Measurements from ENCODE around the gene RAP1GAP.

RAP1GAP gene

GRCh38 chr1:21598904-21599303, 70.3 kb downstream of the RAP1GAP start:
- H3K4me2 ChIP-seq (ENCODE audit: low read depth, low read length): no peak overlapping the region
- no peaks in the 10 kb centered on the region for H3K36me3 ChIP-seq (replicated peaks; ENCODE audit: insufficient read depth, low read length)
- DNase-seq: no peak

GRCh38 chr1:21598417-21598816, 70.7 kb downstream of the RAP1GAP start:
- no peak overlapping the region for H3K4me3 ChIP-seq (ENCODE audit: low read length)
- H3K36me3 ChIP-seq (replicated peaks; ENCODE audit: insufficient read depth, low read length): no peaks in the 10 kb centered on the region
- DNase-seq: no peak
- H4K20me1 ChIP-seq (ENCODE audit: insufficient read depth, low read length): no peaks in the 10 kb centered on the region
- no peak overlapping the region for H3K27ac ChIP-seq (ENCODE audit: low read length)
- no peaks in the 10 kb centered on the region for H3K79me2 ChIP-seq (ENCODE audit: low read length)
- no peaks in the 10 kb centered on the region for H3K4me1 ChIP-seq (ENCODE audit: low read length)
- H3F3A ChIP-seq (ENCODE audit: insufficient read depth, low read length): no peaks in the 10 kb centered on the region
- H2AFZ ChIP-seq (ENCODE audit: low read length): no peak overlapping the region
- TF ChIP-seq EZH2phosphoT487 (IDR thresholded peaks at IDR 0.05; ENCODE audit: low read length) (no peak), EZH2 (optimal IDR thresholded peaks at IDR 0.05; ENCODE audit: low read depth, low read length) (no peak), CTCF (IDR thresholded peaks at IDR 0.05; ENCODE audit: low read length) (no peak)
- no peaks in the 10 kb centered on the region for H3K9me3 ChIP-seq (replicated peaks; ENCODE audit: insufficient read depth, low read length)
- H3K4me2 ChIP-seq (ENCODE audit: low read depth, low read length): no peak overlapping the region
- H3K9ac ChIP-seq (ENCODE audit: low read length): no peak overlapping the region
- H3K27me3 ChIP-seq (replicated peaks; ENCODE audit: insufficient read depth, low read length): peaks cover 96% of the 10 kb centered on the region
- H3K9me2 ChIP-seq (replicated peaks; ENCODE audit: insufficient read depth, low read length): no peaks in the 10 kb centered on the region

More at GRCh38 chr1:21598904-21599303, 70.3 kb downstream of the RAP1GAP start:
- Histone ChIP-seq H3K9ac (ENCODE audit: low read length) (no peak overlapping the region), H3K9me3 (replicated peaks; ENCODE audit: insufficient read depth, low read length) (no peaks in the 10 kb centered on the region), H2AFZ (ENCODE audit: low read length) (no peak overlapping the region), H3K79me2 (ENCODE audit: low read length) (no peaks in the 10 kb centered on the region), H3K27me3 (replicated peaks; ENCODE audit: insufficient read depth, low read length) (peaks cover 96% of the 10 kb centered on the region), H3K4me3 (ENCODE audit: low read length) (no peak overlapping the region), H3K27ac (ENCODE audit: low read length) (no peak overlapping the region), H3F3A (ENCODE audit: insufficient read depth, low read length) (no peaks in the 10 kb centered on the region), H4K20me1 (ENCODE audit: insufficient read depth, low read length) (no peaks in the 10 kb centered on the region), H3K4me1 (ENCODE audit: low read length) (no peaks in the 10 kb centered on the region), H3K9me2 (replicated peaks; ENCODE audit: insufficient read depth, low read length) (no peaks in the 10 kb centered on the region)
- no peak for TF ChIP-seq EZH2 (optimal IDR thresholded peaks at IDR 0.05; ENCODE audit: low read depth, low read length)
- TF ChIP-seq EZH2phosphoT487 (IDR thresholded peaks at IDR 0.05; ENCODE audit: low read length): no peak
- TF ChIP-seq CTCF (IDR thresholded peaks at IDR 0.05; ENCODE audit: low read length): no peak

- no peak overlapping the region for H3K27ac ChIP-seq (ENCODE audit: low read length)
- TF ChIP-seq EZH2phosphoT487 (IDR thresholded peaks at IDR 0.05; ENCODE audit: low read length): no peak
- H4K20me1 ChIP-seq (ENCODE audit: insufficient read depth, low read length): no peaks in the 10 kb centered on the region
These were observed 71.4 kb downstream of the RAP1GAP start for GRCh38 chr1:21597753-21598152.

GRCh38 chr1:21596628-21597027, 72.5 kb downstream of the RAP1GAP start:
- no peaks in the 10 kb centered on the region for H3K79me2 ChIP-seq (ENCODE audit: low read length)
- H2AFZ ChIP-seq (ENCODE audit: low read length): no peak overlapping the region
- H3K9me3 ChIP-seq (replicated peaks; ENCODE audit: insufficient read depth, low read length): no peaks in the 10 kb centered on the region
- H3K9me2 ChIP-seq (replicated peaks; ENCODE audit: insufficient read depth, low read length): no peaks in the 10 kb centered on the region
- no peak overlapping the region for H3K4me3 ChIP-seq (ENCODE audit: low read length)
- H3K36me3 ChIP-seq (replicated peaks; ENCODE audit: insufficient read depth, low read length): no peaks in the 10 kb centered on the region
- H4K20me1 ChIP-seq (ENCODE audit: insufficient read depth, low read length): no peaks in the 10 kb centered on the region
- DNase-seq: no peak
- peaks cover 96% of the 10 kb centered on the region for H3K27me3 ChIP-seq (replicated peaks; ENCODE audit: insufficient read depth, low read length)
- no peak overlapping the region for H3K4me2 ChIP-seq (ENCODE audit: low read depth, low read length)
- H3F3A ChIP-seq (ENCODE audit: insufficient read depth, low read length): no peaks in the 10 kb centered on the region
- H3K4me1 ChIP-seq (ENCODE audit: low read length): no peaks in the 10 kb centered on the region
- no peak for TF ChIP-seq EZH2phosphoT487 (IDR thresholded peaks at IDR 0.05; ENCODE audit: low read length)
- TF ChIP-seq EZH2 (optimal IDR thresholded peaks at IDR 0.05; ENCODE audit: low read depth, low read length): no peak
- TF ChIP-seq CTCF (IDR thresholded peaks at IDR 0.05; ENCODE audit: low read length): no peak
- no peak overlapping the region for H3K27ac ChIP-seq (ENCODE audit: low read length)
- H3K9ac ChIP-seq (ENCODE audit: low read length): no peak overlapping the region

More at GRCh38 chr1:21597753-21598152, 71.4 kb downstream of the RAP1GAP start:
- no peaks in the 10 kb centered on the region for H3F3A ChIP-seq (ENCODE audit: insufficient read depth, low read length)
- no peaks in the 10 kb centered on the region for H3K9me3 ChIP-seq (replicated peaks; ENCODE audit: insufficient read depth, low read length)
- H3K4me2 ChIP-seq (ENCODE audit: low read depth, low read length): no peak overlapping the region
- no peak overlapping the region for H3K9ac ChIP-seq (ENCODE audit: low read length)
- no peak overlapping the region for H3K4me3 ChIP-seq (ENCODE audit: low read length)
- H2AFZ ChIP-seq (ENCODE audit: low read length): no peak overlapping the region
- H3K9me2 ChIP-seq (replicated peaks; ENCODE audit: insufficient read depth, low read length): no peaks in the 10 kb centered on the region
- no peaks in the 10 kb centered on the region for H3K4me1 ChIP-seq (ENCODE audit: low read length)
- DNase-seq: no peak
- H3K36me3 ChIP-seq (replicated peaks; ENCODE audit: insufficient read depth, low read length): no peaks in the 10 kb centered on the region
- H3K27me3 ChIP-seq (replicated peaks; ENCODE audit: insufficient read depth, low read length): peaks cover 96% of the 10 kb centered on the region
- H3K79me2 ChIP-seq (ENCODE audit: low read length): no peaks in the 10 kb centered on the region

Data from MM.1S (cell line).